CD1c-positive myeloid dendritic cell (primary cell): Measurements from ENCODE around the gene EPHX1.

Source experiments
- DNase-seq: peaks from one replicate; pipeline ENCODE4 v3.0.0-alpha.2; 2016; ENCODE audit errors: extremely low spot score

EPHX1 gene

GRCh38 chr1:225861834-225862580, 52.1 kb downstream of the EPHX1 start:
- no peak for DNase-seq

- DNase-seq: no peak
Measured at GRCh38 chr1:225862581-225862950, 52.6 kb downstream of the EPHX1 start.

- no peak for DNase-seq
Measured at GRCh38 chr1:225863167-225863566, 53.2 kb downstream of the EPHX1 start.

- no peak for DNase-seq
Measured at GRCh38 chr1:225865514-225865913, 55.6 kb downstream of the EPHX1 start.

- DNase-seq: peak; percentile 77
Measured at GRCh38 chr1:225866061-225866837, 56.3 kb downstream of the EPHX1 start.

- DNase-seq: no peak
Measured at GRCh38 chr1:225866981-225867380, 57.1 kb downstream of the EPHX1 start.

- no peak for DNase-seq
Measured at GRCh38 chr1:225868631-225869330, 58.9 kb downstream of the EPHX1 start.

GRCh38 chr1:225870911-225871310, 61.0 kb downstream of the EPHX1 start:
- no peak for DNase-seq

- no peak for DNase-seq
Measured at GRCh38 chr1:225871359-225872074, 61.6 kb downstream of the EPHX1 start.

GRCh38 chr1:225872075-225872430, 62.1 kb downstream of the EPHX1 start:
- DNase-seq: no peak

- DNase-seq: no peak
Measured at GRCh38 chr1:225873281-225873850, 63.4 kb downstream of the EPHX1 start.

- DNase-seq: no peak
Measured at GRCh38 chr1:225874431-225874830, 64.5 kb downstream of the EPHX1 start.

GRCh38 chr1:225875044-225875815, 65.3 kb downstream of the EPHX1 start:
- DNase-seq: no peak

- DNase-seq: no peak
Measured at GRCh38 chr1:225876900-225877510, 67.1 kb downstream of the EPHX1 start.

GRCh38 chr1:225877580-225877979, 67.7 kb downstream of the EPHX1 start:
- DNase-seq: peak; percentile 18

GRCh38 chr1:225878282-225878681, 68.4 kb downstream of the EPHX1 start:
- DNase-seq: no peak

- DNase-seq: no peak
Measured at GRCh38 chr1:225879521-225880221, 69.7 kb downstream of the EPHX1 start.

GRCh38 chr1:225880222-225880588, 70.3 kb downstream of the EPHX1 start:
- no peak for DNase-seq

GRCh38 chr1:225880636-225881035, 70.7 kb downstream of the EPHX1 start:
- no peak for DNase-seq
